Measurements from ENCODE around the gene RNF212. TPM values are rescaled to one million over a fixed set of nuclear protein-coding genes. Genes with fewer than 3 reads are reported as not detected.

The RNF212 gene
- total RNA-seq, 1 experiment from 2014 or later: not detected

- no peak overlapping the region for H3K4me3 ChIP-seq (ENCODE audit: low read depth, low read length)
- H3K36me3 ChIP-seq (ENCODE audit: control insufficient read depth, insufficient read depth, low read length): no peaks in the 10 kb centered on the region
- Mint-ChIP-seq H3K9me3 (ENCODE audit: unreplicated experiment) (no peaks in the 10 kb centered on the region), H3K4me1 (ENCODE audit: low read depth, unreplicated experiment) (no peaks in the 10 kb centered on the region), H3K27ac (ENCODE audit: unreplicated experiment) (no peak overlapping the region), H3K4me3 (ENCODE audit: unreplicated experiment) (no peak overlapping the region), H3K27me3 (ENCODE audit: insufficient read depth, unreplicated experiment) (peaks cover 9% of the 10 kb centered on the region), H3K36me3 (ENCODE audit: insufficient read depth, unreplicated experiment) (no peaks in the 10 kb centered on the region)
- no peaks in the 10 kb centered on the region for H3K4me1 ChIP-seq
- no peaks in the 10 kb centered on the region for H3K9me3 ChIP-seq
- TF ChIP-seq CTCF (IDR thresholded peaks at IDR 0.05; ENCODE audit: insufficient read depth in 1 of 2, low read depth in 1 of 2, low read length in 1 of 2, severe bottlenecking in 1 of 2, unreplicated experiment in 1 of 2): no peak
- DNase-seq: no peak
- no peaks in the 10 kb centered on the region for H3K27me3 ChIP-seq (replicated peaks; ENCODE audit: control insufficient read depth, insufficient read depth, low read length)
- ChIA-PET CTCF (no interaction called here), POLR2A (no interaction called here)
- BruUV-seq (replicated peaks): no TSS peak
- intact Hi-C loops (cut with micrococcal nuclease; ENCODE audit: unreplicated experiment): no loop called here
Measured at GRCh38 chr4:1124818-1125217, 11.5 kb upstream of the RNF212 start.

- Mint-ChIP-seq H3K4me1 (ENCODE audit: low read depth, unreplicated experiment) (no peaks in the 10 kb centered on the region), H3K4me3 (ENCODE audit: unreplicated experiment) (no peak overlapping the region), H3K9me3 (ENCODE audit: unreplicated experiment) (no peaks in the 10 kb centered on the region), H3K36me3 (ENCODE audit: insufficient read depth, unreplicated experiment) (no peaks in the 10 kb centered on the region), H3K27me3 (ENCODE audit: insufficient read depth, unreplicated experiment) (peaks cover 7% of the 10 kb centered on the region), H3K27ac (ENCODE audit: unreplicated experiment) (no peak overlapping the region)
- no peaks in the 10 kb centered on the region for H3K36me3 ChIP-seq (ENCODE audit: control insufficient read depth, insufficient read depth, low read length)
- ChIA-PET POLR2A (no interaction called here), CTCF (no interaction called here)
- H3K9me3 ChIP-seq: no peaks in the 10 kb centered on the region
- TF ChIP-seq CTCF (IDR thresholded peaks at IDR 0.05; ENCODE audit: insufficient read depth in 1 of 2, low read depth in 1 of 2, low read length in 1 of 2, severe bottlenecking in 1 of 2, unreplicated experiment in 1 of 2): no peak
- intact Hi-C loops (cut with micrococcal nuclease; ENCODE audit: unreplicated experiment): no loop called here
- no peak overlapping the region for H3K4me3 ChIP-seq (ENCODE audit: low read depth, low read length)
- H3K4me1 ChIP-seq: no peaks in the 10 kb centered on the region
- no peaks in the 10 kb centered on the region for H3K27me3 ChIP-seq (replicated peaks; ENCODE audit: control insufficient read depth, insufficient read depth, low read length)
- no TSS peak for BruUV-seq (replicated peaks)
- no peak for DNase-seq
Measured at GRCh38 chr4:1122505-1122904, 9.1 kb upstream of the RNF212 start.

GRCh38 chr4:1116838-1117237 lies 3.5 kb upstream of the RNF212 start:
- Histone ChIP-seq H3K4me1 (0 out of 2 replicates have a peak, but pooled peaks cover 4% of the 10 kb centered on the region), H3K9me3 (no peaks in the 10 kb centered on the region), H3K4me3 (ENCODE audit: low read depth, low read length) (no peak overlapping the region), H3K36me3 (ENCODE audit: control insufficient read depth, insufficient read depth, low read length) (no peaks in the 10 kb centered on the region), H3K27me3 (replicated peaks; ENCODE audit: control insufficient read depth, insufficient read depth, low read length) (no peaks in the 10 kb centered on the region)
- CTCF ChIA-PET: interaction anchor here (0.6 kb wide), 1 partner anchor 27 kb away, joined by 3 read pairs; no protein-coding TSS in a partner anchor
- DNase-seq: no peak
- no peak overlapping the region for H3K4me3 Mint-ChIP-seq (ENCODE audit: unreplicated experiment)
- POLR2A ChIA-PET: no interaction called here
- no peaks in the 10 kb centered on the region for H3K36me3 Mint-ChIP-seq (ENCODE audit: insufficient read depth, unreplicated experiment)
- TF ChIP-seq CTCF (IDR thresholded peaks at IDR 0.05; ENCODE audit: insufficient read depth in 1 of 2, low read depth in 1 of 2, low read length in 1 of 2, severe bottlenecking in 1 of 2, unreplicated experiment in 1 of 2): no peak
- peaks cover 4% of the 10 kb centered on the region for H3K27me3 Mint-ChIP-seq (ENCODE audit: insufficient read depth, unreplicated experiment)
- no TSS peak for BruUV-seq (replicated peaks)
- intact Hi-C loops (cut with micrococcal nuclease; ENCODE audit: unreplicated experiment): no loop called here
- H3K27ac Mint-ChIP-seq (ENCODE audit: unreplicated experiment): no peak overlapping the region
- H3K9me3 Mint-ChIP-seq (ENCODE audit: unreplicated experiment): no peaks in the 10 kb centered on the region
- no peaks in the 10 kb centered on the region for H3K4me1 Mint-ChIP-seq (ENCODE audit: low read depth, unreplicated experiment)
